D721Med (cell line): ENCODE measurements around the gene ANXA3.

Experiments
- DNase-seq: peaks from one replicate; pipeline ENCODE4 v3.0.0; 2011; ENCODE audit warnings: low spot score; ENCODE audit not compliant: insufficient read length
- FAIRE-seq: peaks from 2 replicates; lab custom pipeline; 2011; peaks lifted over from hg19 to GRCh38; lab: Jason Lieb, UNC
- CTCF ChIP-seq: IDR thresholded peaks from 2 replicates; pipeline ENCODE4 v1.5.1; 2012; ENCODE audit warnings: mild to moderate bottlenecking, control low read depth; ENCODE audit not compliant: insufficient read depth; ENCODE audit errors: missing control alignments

The ANXA3 gene

GRCh38 chr4:78553529-78554060, 2.0 kb downstream of the ANXA3 start:
- FAIRE-seq = no peak
- no peak for TF ChIP-seq CTCF

GRCh38 chr4:78556665-78557064, 5.1 kb downstream of the ANXA3 start:
- DNase-seq = no peak
- TF ChIP-seq CTCF = no peak
- no peak for FAIRE-seq

More at GRCh38 chr4:78553529-78554060, 2.0 kb downstream of the ANXA3 start:
- no peak for DNase-seq

GRCh38 chr4:78557841-78558240, 6.3 kb downstream of the ANXA3 start:
- no peak for FAIRE-seq
- DNase-seq = no peak
- no peak for TF ChIP-seq CTCF

- no peak for TF ChIP-seq CTCF
- DNase-seq (no peak), FAIRE-seq (no peak)
Observed at GRCh38 chr4:78558410-78558809, 6.8 kb downstream of the ANXA3 start.

- DNase-seq (no peak), FAIRE-seq (no peak)
- no peak for TF ChIP-seq CTCF
Observed at GRCh38 chr4:78560296-78560963, 8.9 kb downstream of the ANXA3 start.

- no peak for FAIRE-seq
- no peak for DNase-seq
- TF ChIP-seq CTCF = no peak
Observed at GRCh38 chr4:78561677-78562076, 10.1 kb downstream of the ANXA3 start.

- no peak for TF ChIP-seq CTCF
Observed at GRCh38 chr4:78562687-78563086, 11.1 kb downstream of the ANXA3 start.

More at GRCh38 chr4:78562687-78563086, 11.1 kb downstream of the ANXA3 start:
- no peak for FAIRE-seq
- DNase-seq = no peak
